Liver (tissue), 3 donors: ENCODE results near the gene ZNF532.

Experiments
- ATF3 ChIP-seq: IDR thresholded peaks from 2 replicates; pipeline ENCODE4 v1.6.1; 2016; ENCODE audit warnings: antibody characterized with exemption
- GABPA ChIP-seq, 2 donors: IDR thresholded peaks in 1 of 2; conservative IDR thresholded peaks in 1 of 2; 2 replicates each; pipeline ENCODE4 v1.6.1; 2016; ENCODE audit warnings: antibody characterized with exemption in 2 of 2, mild to moderate bottlenecking in 1 of 2, moderate library complexity in 1 of 2
- RAD21 ChIP-seq, 2 donors: IDR thresholded peaks; 2 replicates each; pipeline ENCODE4 v1.6.1; 2016; ENCODE audit warnings: antibody characterized with exemption in 2 of 2, mild to moderate bottlenecking in 2 of 2
- SP1 ChIP-seq: IDR thresholded peaks from 2 replicates; pipeline ENCODE4 v1.6.1; 2018; ENCODE audit warnings: antibody characterized with exemption, mild to moderate bottlenecking
- TAF1 ChIP-seq: conservative IDR thresholded peaks from 2 replicates; pipeline ENCODE4 v1.6.1; 2016; ENCODE audit warnings: antibody characterized with exemption, mild to moderate bottlenecking
- TF ChIP-seq, protein P1 (sequence below): IDR thresholded peaks from 2 replicates; pipeline ENCODE4 v1.6.1; 2016; ENCODE audit warnings: antibody characterized with exemption, mild to moderate bottlenecking
- TF ChIP-seq, protein P2 (sequence below): fragments of 150-350 bp; IDR thresholded peaks from 2 replicates; pipeline ENCODE4 v1.5.1; 2017; ENCODE audit warnings: improper control_type of control experiment, low read depth, low read length; ENCODE audit not compliant: missing input control
- donor health status: healthy.
- donor health status: healthy.

GRCh38 chr18:59024829-59025228 lies 160.2 kb downstream of the ZNF532 start:
- TF ChIP-seq ATF3 (no peak), RAD21 (IDR thresholded peaks at IDR 0.05) (no peak), SP1 (peak; percentile 5), GABPA (IDR thresholded peaks at IDR 0.05 in 1 of 2, conservative IDR thresholded peaks at IDR 0.05 in 1 of 2) (no peak), TAF1 (no peak)
- TF ChIP-seq, protein P1, sequence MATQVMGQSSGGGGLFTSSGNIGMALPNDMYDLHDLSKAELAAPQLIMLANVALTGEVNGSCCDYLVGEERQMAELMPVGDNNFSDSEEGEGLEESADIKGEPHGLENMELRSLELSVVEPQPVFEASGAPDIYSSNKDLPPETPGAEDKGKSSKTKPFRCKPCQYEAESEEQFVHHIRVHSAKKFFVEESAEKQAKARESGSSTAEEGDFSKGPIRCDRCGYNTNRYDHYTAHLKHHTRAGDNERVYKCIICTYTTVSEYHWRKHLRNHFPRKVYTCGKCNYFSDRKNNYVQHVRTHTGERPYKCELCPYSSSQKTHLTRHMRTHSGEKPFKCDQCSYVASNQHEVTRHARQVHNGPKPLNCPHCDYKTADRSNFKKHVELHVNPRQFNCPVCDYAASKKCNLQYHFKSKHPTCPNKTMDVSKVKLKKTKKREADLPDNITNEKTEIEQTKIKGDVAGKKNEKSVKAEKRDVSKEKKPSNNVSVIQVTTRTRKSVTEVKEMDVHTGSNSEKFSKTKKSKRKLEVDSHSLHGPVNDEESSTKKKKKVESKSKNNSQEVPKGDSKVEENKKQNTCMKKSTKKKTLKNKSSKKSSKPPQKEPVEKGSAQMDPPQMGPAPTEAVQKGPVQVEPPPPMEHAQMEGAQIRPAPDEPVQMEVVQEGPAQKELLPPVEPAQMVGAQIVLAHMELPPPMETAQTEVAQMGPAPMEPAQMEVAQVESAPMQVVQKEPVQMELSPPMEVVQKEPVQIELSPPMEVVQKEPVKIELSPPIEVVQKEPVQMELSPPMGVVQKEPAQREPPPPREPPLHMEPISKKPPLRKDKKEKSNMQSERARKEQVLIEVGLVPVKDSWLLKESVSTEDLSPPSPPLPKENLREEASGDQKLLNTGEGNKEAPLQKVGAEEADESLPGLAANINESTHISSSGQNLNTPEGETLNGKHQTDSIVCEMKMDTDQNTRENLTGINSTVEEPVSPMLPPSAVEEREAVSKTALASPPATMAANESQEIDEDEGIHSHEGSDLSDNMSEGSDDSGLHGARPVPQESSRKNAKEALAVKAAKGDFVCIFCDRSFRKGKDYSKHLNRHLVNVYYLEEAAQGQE: no peak
- TF ChIP-seq, protein P2, sequence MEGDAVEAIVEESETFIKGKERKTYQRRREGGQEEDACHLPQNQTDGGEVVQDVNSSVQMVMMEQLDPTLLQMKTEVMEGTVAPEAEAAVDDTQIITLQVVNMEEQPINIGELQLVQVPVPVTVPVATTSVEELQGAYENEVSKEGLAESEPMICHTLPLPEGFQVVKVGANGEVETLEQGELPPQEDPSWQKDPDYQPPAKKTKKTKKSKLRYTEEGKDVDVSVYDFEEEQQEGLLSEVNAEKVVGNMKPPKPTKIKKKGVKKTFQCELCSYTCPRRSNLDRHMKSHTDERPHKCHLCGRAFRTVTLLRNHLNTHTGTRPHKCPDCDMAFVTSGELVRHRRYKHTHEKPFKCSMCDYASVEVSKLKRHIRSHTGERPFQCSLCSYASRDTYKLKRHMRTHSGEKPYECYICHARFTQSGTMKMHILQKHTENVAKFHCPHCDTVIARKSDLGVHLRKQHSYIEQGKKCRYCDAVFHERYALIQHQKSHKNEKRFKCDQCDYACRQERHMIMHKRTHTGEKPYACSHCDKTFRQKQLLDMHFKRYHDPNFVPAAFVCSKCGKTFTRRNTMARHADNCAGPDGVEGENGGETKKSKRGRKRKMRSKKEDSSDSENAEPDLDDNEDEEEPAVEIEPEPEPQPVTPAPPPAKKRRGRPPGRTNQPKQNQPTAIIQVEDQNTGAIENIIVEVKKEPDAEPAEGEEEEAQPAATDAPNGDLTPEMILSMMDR: no peak
